OCI-LY7 (cell line): Measurements from ENCODE around the gene ARMH4. TPM values are rescaled to one million over a fixed set of nuclear protein-coding genes. Genes with fewer than 3 reads are reported as not detected.

Source experiments
- BruUV-seq: library from RNA; stranded (reverse); fragments of 400-500 nt; replicated peaks from 2 replicates; lab custom pipeline; 2021; lab: Mats Ljungman, UMichigan
- CTCF ChIA-PET: fragments of 300-600 bp; sonication (Branson Sonifier 250); formaldehyde crosslinking; loops from one replicate; lab custom pipeline; 2022; ENCODE audit warnings: antibody characterized with exemption; ENCODE audit not compliant: unreplicated experiment; lab: Charles Lee
- POLR2A ChIA-PET: fragments of 300-600 bp; sonication (Branson Sonifier 250); formaldehyde crosslinking; loops from one replicate; lab custom pipeline; 2022; ENCODE audit warnings: antibody characterized with exemption; lab: Charles Lee
- DNase-seq: peaks from one replicate; pipeline ENCODE4 v3.0.0-alpha.2; 2015; ENCODE audit warnings: low spot score
- H2AFZ ChIP-seq: fragments of 200-600 bp; sonication (generic), shearing (Covaris generic); 2 replicates; pipeline ENCODE4 v1.6.1; 2014; ENCODE audit warnings: mild to moderate bottlenecking, antibody characterized with exemption, low read length, moderate library complexity
- H3K27ac ChIP-seq: fragments of 200-600 bp; sonication (generic); 2 replicates; pipeline ENCODE4 v1.5.1; 2014; ENCODE audit warnings: mixed run types, low read depth, mild to moderate bottlenecking, moderate library complexity, low read length, inconsistent platforms; ENCODE audit not compliant: poor library complexity, severe bottlenecking
- H3K36me3 ChIP-seq: fragments of 200-600 bp; sonication (generic); 2 replicates; pipeline ENCODE4 v1.6.1; 2014; ENCODE audit warnings: mild to moderate bottlenecking, antibody characterized with exemption, low read length, moderate library complexity, mixed read lengths; ENCODE audit not compliant: insufficient read depth
- H3K4me1 ChIP-seq: fragments of 200-600 bp; sonication (generic); 2 replicates; pipeline ENCODE4 v1.5.1; 2014; ENCODE audit warnings: mild to moderate bottlenecking, low read length; ENCODE audit not compliant: insufficient read depth, poor library complexity, severe bottlenecking
- H3K4me2 ChIP-seq: fragments of 200-600 bp; sonication (generic); 2 replicates; pipeline ENCODE4 v1.6.1; 2014; ENCODE audit warnings: mild to moderate bottlenecking, low read length
- H3K4me3 ChIP-seq: fragments of 200-600 bp; sonication (generic); 2 replicates; pipeline ENCODE4 v1.5.1; 2014; ENCODE audit warnings: mild to moderate bottlenecking, low read depth, low read length; ENCODE audit not compliant: poor library complexity, severe bottlenecking
- H3K79me2 ChIP-seq: fragments of 200-600 bp; sonication (generic); 2 replicates; pipeline ENCODE4 v1.6.1; 2016; ENCODE audit warnings: low read depth, mild to moderate bottlenecking, low read length, moderate library complexity, mixed read lengths; ENCODE audit not compliant: insufficient read depth
- H3K9me2 ChIP-seq: fragments of 200-600 bp; sonication (generic); 2 replicates; pipeline ENCODE4 v1.6.1; 2016; ENCODE audit warnings: mild to moderate bottlenecking, low read length, mixed read lengths; ENCODE audit not compliant: insufficient read depth
- H3K9me3 ChIP-seq: fragments of 200-600 bp; sonication (generic); 2 replicates; pipeline ENCODE4 v1.6.1; 2014; ENCODE audit warnings: mild to moderate bottlenecking, mixed run types, low read length, mixed read lengths
- H4K20me1 ChIP-seq: fragments of 200-600 bp; sonication (generic); 2 replicates; pipeline ENCODE4 v1.6.1; 2014; ENCODE audit warnings: mild to moderate bottlenecking, antibody characterized with exemption, low read length, moderate library complexity, mixed read lengths; ENCODE audit not compliant: insufficient read depth
- CTCF ChIP-seq: fragments of 200-600 bp; sonication (generic); conservative IDR thresholded peaks from 2 replicates; pipeline ENCODE4 v1.5.1; 2014; ENCODE audit warnings: mild to moderate bottlenecking, antibody characterized with exemption, low read length, moderate library complexity, mixed read lengths
- EZH2phosphoT487 ChIP-seq: fragments of 200-600 bp; sonication (generic); IDR thresholded peaks from 2 replicates; pipeline ENCODE4 v1.6.1; 2018; ENCODE audit warnings: low read depth, borderline replicate concordance, mild to moderate bottlenecking, mixed run types, antibody characterized with exemption, low read length, moderate library complexity, mixed read lengths
- intact Hi-C: fragments of 100-400 bp; cut with micrococcal nuclease; formaldehyde crosslinking; loops from one replicate; pipeline ENCODE4 v1.10.0; 2022; ENCODE audit not compliant: unreplicated experiment
- total RNA-seq, 2 experiments: library from RNA; depleted of rRNA in 1 of 2; stranded (reverse); fragments of >200 nt in 1 of 2; shearing (Covaris generic) in 1 of 2; gene quantifications; 2 replicates each; pipeline ENCODE4 v1.2.3, GENCODE V29; 2014 to 2022

Gene ARMH4
- total RNA-seq, 2 experiments from 2014 or later = 0.25 TPM; not detected in 1

DNA sequence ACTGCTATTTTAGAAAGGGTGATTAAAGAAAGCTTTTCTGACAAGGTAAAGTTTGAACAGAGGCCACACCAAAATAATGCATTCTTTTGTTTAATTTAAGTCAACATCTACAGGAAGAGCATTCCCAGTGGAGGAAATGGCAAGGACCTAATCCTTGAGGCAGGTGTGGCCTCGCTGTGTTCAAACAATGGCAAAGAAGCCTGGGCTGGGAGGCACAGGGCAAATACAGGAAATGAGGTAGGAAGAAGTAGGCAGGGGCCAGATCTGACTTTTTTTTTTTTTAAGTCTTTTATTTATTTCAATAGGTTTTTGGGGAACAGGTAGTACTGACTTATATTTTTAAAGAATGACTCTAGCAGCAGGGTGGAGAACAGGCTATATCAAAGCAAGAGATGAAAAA, 53.5 kb downstream of the ARMH4 start:
- H3K4me2 ChIP-seq = no peak overlapping the region
- H3K79me2 ChIP-seq = no peaks in the 10 kb centered on the region
- DNase-seq = no peak
- H4K20me1 ChIP-seq = no peaks in the 10 kb centered on the region
- H2AFZ ChIP-seq = no peak overlapping the region
- TF ChIP-seq CTCF (no peak), EZH2phosphoT487 (no peak)
- BruUV-seq = no TSS peak
- ChIA-PET POLR2A (interaction anchor here (1.2 kb wide), 1 partner anchor 11 kb away, joined by 3 read pairs; no protein-coding TSS in a partner anchor), CTCF (no interaction called here)
- H3K4me3 ChIP-seq = no peak overlapping the region
- no peaks in the 10 kb centered on the region for H3K4me1 ChIP-seq
- intact Hi-C loops = no loop called here
- H3K27ac ChIP-seq = no peak overlapping the region
- no peaks in the 10 kb centered on the region for H3K9me3 ChIP-seq
- no peaks in the 10 kb centered on the region for H3K9me2 ChIP-seq
- H3K36me3 ChIP-seq = no peaks in the 10 kb centered on the region

- no peaks in the 10 kb centered on the region for H3K79me2 ChIP-seq
- H3K4me3 ChIP-seq = no peak overlapping the region
- no peaks in the 10 kb centered on the region for H3K4me1 ChIP-seq
- no peak overlapping the region for H2AFZ ChIP-seq
- no peak for DNase-seq
- TF ChIP-seq EZH2phosphoT487 (no peak), CTCF (no peak)
- no peaks in the 10 kb centered on the region for H4K20me1 ChIP-seq
- BruUV-seq = no TSS peak
- H3K27ac ChIP-seq = no peak overlapping the region
- POLR2A ChIA-PET = no interaction called here
- no peaks in the 10 kb centered on the region for H3K9me3 ChIP-seq
- CTCF ChIA-PET = no interaction called here
- no peaks in the 10 kb centered on the region for H3K36me3 ChIP-seq
- no peak overlapping the region for H3K4me2 ChIP-seq
- no peaks in the 10 kb centered on the region for H3K9me2 ChIP-seq
- intact Hi-C loops = no loop called here
Measured at GRCh38 chr14:58096731-58097130, 55.3 kb downstream of the ARMH4 start.

- Histone ChIP-seq H3K4me3 (no peak overlapping the region), H3K9me3 (no peaks in the 10 kb centered on the region), H3K4me1 (no peaks in the 10 kb centered on the region), H3K27ac (no peak overlapping the region), H3K4me2 (no peak overlapping the region), H3K36me3 (no peaks in the 10 kb centered on the region), H4K20me1 (no peaks in the 10 kb centered on the region), H2AFZ (no peak overlapping the region), H3K9me2 (no peaks in the 10 kb centered on the region), H3K79me2 (no peaks in the 10 kb centered on the region)
- ChIA-PET POLR2A (interaction anchor here (0.8 kb wide), 1 partner anchor 233 kb away, joined by 4 read pairs; no protein-coding TSS in a partner anchor), CTCF (no interaction called here)
- TF ChIP-seq EZH2phosphoT487 (no peak), CTCF (no peak)
- DNase-seq = no peak
- BruUV-seq = no TSS peak
- intact Hi-C loops = no loop called here
Measured at GRCh38 chr14:58091883-58092630, 60.0 kb downstream of the ARMH4 start.
